ENCODE measurements around the gene IRF8.

IRF8 gene

DNA sequence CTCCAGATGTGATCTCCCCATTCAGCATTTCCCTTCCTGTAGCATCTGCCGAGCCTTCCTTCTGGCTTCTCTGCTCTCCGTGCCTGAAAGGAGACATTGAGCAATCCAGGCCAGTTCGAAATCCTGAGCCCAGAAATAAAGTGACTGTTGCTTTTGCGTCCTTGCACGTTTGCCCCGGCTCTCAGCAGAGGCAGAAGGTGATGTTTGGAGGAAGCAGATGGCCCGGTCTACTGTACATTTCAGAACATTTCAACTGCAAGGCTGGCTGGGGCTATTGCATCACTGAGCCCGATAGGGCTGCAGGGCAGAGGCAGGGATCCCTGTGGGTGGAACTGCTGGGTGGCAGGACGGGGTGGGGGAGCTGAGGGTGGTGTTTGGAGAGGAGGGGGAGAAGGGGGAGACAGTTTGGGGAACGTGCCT lies 29.4 kb downstream of the IRF8 start:
- no peaks in the 10 kb centered on the region for H3K36me3 ChIP-seq (ENCODE audit: insufficient read depth, low read length)
- no peak for TF ChIP-seq EZH2 (IDR thresholded peaks at IDR 0.05; ENCODE audit: borderline replicate concordance, low read depth, low read length, severe bottlenecking)
- TF ChIP-seq, protein P1, sequence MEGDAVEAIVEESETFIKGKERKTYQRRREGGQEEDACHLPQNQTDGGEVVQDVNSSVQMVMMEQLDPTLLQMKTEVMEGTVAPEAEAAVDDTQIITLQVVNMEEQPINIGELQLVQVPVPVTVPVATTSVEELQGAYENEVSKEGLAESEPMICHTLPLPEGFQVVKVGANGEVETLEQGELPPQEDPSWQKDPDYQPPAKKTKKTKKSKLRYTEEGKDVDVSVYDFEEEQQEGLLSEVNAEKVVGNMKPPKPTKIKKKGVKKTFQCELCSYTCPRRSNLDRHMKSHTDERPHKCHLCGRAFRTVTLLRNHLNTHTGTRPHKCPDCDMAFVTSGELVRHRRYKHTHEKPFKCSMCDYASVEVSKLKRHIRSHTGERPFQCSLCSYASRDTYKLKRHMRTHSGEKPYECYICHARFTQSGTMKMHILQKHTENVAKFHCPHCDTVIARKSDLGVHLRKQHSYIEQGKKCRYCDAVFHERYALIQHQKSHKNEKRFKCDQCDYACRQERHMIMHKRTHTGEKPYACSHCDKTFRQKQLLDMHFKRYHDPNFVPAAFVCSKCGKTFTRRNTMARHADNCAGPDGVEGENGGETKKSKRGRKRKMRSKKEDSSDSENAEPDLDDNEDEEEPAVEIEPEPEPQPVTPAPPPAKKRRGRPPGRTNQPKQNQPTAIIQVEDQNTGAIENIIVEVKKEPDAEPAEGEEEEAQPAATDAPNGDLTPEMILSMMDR (IDR thresholded peaks at IDR 0.05; ENCODE audit: borderline replicate concordance, extremely low read depth, low read length, poor library complexity, severe bottlenecking): no peak
- H4K20me1 ChIP-seq (ENCODE audit: insufficient read depth, low read length): no peaks in the 10 kb centered on the region
- no peaks in the 10 kb centered on the region for H3K9me3 ChIP-seq (ENCODE audit: insufficient read depth, low read length, severe bottlenecking)
- H3K4me1 ChIP-seq (ENCODE audit: insufficient read depth, low read length): no peaks in the 10 kb centered on the region
- peaks cover 8% of the 10 kb centered on the region for H3K27me3 ChIP-seq (ENCODE audit: insufficient read depth, low read length, poor library complexity)
- no peaks in the 10 kb centered on the region for H3K79me2 ChIP-seq (ENCODE audit: insufficient read depth, low read length)
- no peak overlapping the region for H2AFZ ChIP-seq (ENCODE audit: low read depth, low read length)
- no peak for ATAC-seq (ENCODE audit: insufficient read depth, low read depth)
- no peak overlapping the region for H3K4me2 ChIP-seq (ENCODE audit: insufficient read depth, low read length)
- no peak for DNase-seq
- no peak overlapping the region for H3K27ac ChIP-seq (ENCODE audit: low read length)
- no peak overlapping the region for H3K9ac ChIP-seq (ENCODE audit: low read depth, low read length)
- H3K4me3 ChIP-seq (ENCODE audit: low read depth in 1 of 2, low read length in 2 of 2): no peak overlapping the region

DNA sequence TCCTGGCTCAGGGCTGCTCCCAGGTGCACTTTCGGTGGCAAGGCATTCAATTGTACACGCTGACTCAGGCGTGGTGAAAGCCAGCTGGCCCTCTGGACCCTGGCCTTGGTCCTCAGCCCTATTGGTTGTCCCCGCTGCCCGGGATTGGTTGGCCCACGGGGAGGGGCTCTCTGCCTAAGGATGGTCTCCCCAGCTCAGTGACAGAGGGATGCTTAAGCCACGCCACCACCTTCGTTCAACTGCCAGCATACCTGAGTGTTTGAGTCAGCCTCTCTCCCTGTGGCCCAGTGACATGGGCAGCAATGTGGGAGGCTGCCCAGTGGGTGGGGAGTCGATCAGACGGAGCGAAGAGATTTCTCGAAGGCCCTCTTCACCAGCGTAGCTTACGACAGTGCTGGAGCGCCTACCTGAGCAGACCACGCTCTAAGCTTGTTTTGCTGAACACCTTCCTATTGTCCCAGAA lies 30.3 kb downstream of the IRF8 start:
- Histone ChIP-seq H3K36me3 (ENCODE audit: insufficient read depth, low read length) (no peaks in the 10 kb centered on the region), H2AFZ (ENCODE audit: low read depth, low read length) (no peak overlapping the region), H3K9ac (ENCODE audit: low read depth, low read length) (no peak overlapping the region), H4K20me1 (ENCODE audit: insufficient read depth, low read length) (peaks cover 2% of the 10 kb centered on the region; the same call in 1 of the 2 replicates), H3K4me3 (ENCODE audit: low read depth in 1 of 2, low read length in 2 of 2) (no peak overlapping the region), H3K4me2 (ENCODE audit: insufficient read depth, low read length) (no peak overlapping the region), H3K9me3 (ENCODE audit: insufficient read depth, low read length, severe bottlenecking) (no peaks in the 10 kb centered on the region), H3K4me1 (ENCODE audit: insufficient read depth, low read length) (no peaks in the 10 kb centered on the region), H3K79me2 (ENCODE audit: insufficient read depth, low read length) (no peaks in the 10 kb centered on the region), H3K27me3 (ENCODE audit: insufficient read depth, low read length, poor library complexity) (peaks cover 8% of the 10 kb centered on the region), H3K27ac (ENCODE audit: low read length) (no peak overlapping the region)
- ATAC-seq (ENCODE audit: insufficient read depth, low read depth) (no peak), DNase-seq (no peak)
- no peak for TF ChIP-seq EZH2 (IDR thresholded peaks at IDR 0.05; ENCODE audit: borderline replicate concordance, low read depth, low read length, severe bottlenecking)
- TF ChIP-seq, protein P1 (IDR thresholded peaks at IDR 0.05; ENCODE audit: borderline replicate concordance, extremely low read depth, low read length, poor library complexity, severe bottlenecking): no peak

DNA sequence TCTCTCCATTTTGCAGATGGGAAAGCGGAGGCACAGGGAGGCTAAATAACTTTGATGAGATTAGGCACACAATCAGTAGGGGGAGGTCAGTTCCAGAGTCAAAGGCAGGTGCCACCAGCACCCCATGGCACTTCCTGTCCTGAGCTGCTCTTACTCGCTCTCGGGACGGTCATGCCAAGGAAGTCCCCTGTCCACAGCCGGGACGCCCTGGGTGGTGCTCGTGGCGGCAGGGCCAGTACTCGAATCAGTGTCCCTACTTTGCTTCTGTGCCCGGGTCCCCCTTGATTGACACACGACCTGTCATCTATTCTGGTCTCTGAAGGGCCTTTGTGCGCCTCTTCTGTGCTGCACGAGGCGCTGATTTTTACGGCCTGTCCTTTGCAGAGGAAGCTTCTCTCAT lies 31.3 kb downstream of the IRF8 start:
- Histone ChIP-seq H4K20me1 (ENCODE audit: insufficient read depth, low read length) (peaks cover 2% of the 10 kb centered on the region; the same call in 1 of the 2 replicates), H3K9me3 (ENCODE audit: insufficient read depth, low read length, severe bottlenecking) (no peaks in the 10 kb centered on the region), H2AFZ (ENCODE audit: low read depth, low read length) (no peak overlapping the region), H3K4me3 (ENCODE audit: low read depth in 1 of 2, low read length in 2 of 2) (no peak overlapping the region), H3K27me3 (ENCODE audit: insufficient read depth, low read length, poor library complexity) (peaks cover 5% of the 10 kb centered on the region), H3K79me2 (ENCODE audit: insufficient read depth, low read length) (no peaks in the 10 kb centered on the region), H3K27ac (ENCODE audit: low read length) (no peak overlapping the region), H3K36me3 (ENCODE audit: insufficient read depth, low read length) (no peaks in the 10 kb centered on the region), H3K4me1 (ENCODE audit: insufficient read depth, low read length) (no peaks in the 10 kb centered on the region), H3K9ac (ENCODE audit: low read depth, low read length) (no peak overlapping the region), H3K4me2 (ENCODE audit: insufficient read depth, low read length) (no peak overlapping the region)
- no peak for DNase-seq
- no peak for ATAC-seq (ENCODE audit: insufficient read depth, low read depth)
- no peak for TF ChIP-seq EZH2 (IDR thresholded peaks at IDR 0.05; ENCODE audit: borderline replicate concordance, low read depth, low read length, severe bottlenecking)
- TF ChIP-seq, protein P1 (IDR thresholded peaks at IDR 0.05; ENCODE audit: borderline replicate concordance, extremely low read depth, low read length, poor library complexity, severe bottlenecking): no peak
